ENCODE measurements around the gene MFSD12. TPM values are rescaled to one million over a fixed set of nuclear protein-coding genes. Genes with fewer than 3 reads are reported as not detected.

MFSD12 gene
- total RNA-seq, 1 donor from 2014 or later = 46.3 TPM

- no peak for DNase-seq (ENCODE audit: low read depth)
- H3K36me3 ChIP-seq (ENCODE audit: control insufficient read depth, insufficient read depth, low read length) = peaks cover 25% of the 10 kb centered on the region
Observed at GRCh38 chr19:3535563-3535965, 21.8 kb downstream of the MFSD12 start.

DNA sequence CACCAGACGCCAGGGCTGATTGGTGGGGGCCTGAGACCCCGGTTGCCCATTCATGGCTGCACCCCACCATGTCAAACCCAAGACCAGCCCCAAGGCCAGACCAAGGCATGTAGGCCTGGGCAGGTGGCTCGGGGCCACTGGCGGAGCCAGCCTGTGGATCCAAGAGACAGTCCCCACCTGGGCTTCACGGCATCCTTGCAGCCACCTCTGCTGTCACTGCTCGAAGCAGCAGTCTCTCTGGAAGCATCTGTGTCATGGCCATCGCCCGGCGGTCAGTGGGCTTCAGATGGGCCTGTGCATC is 22.2 kb downstream of the MFSD12 start:
- no peak for DNase-seq (ENCODE audit: low read depth)
- FAIRE-seq = no peak
- H3K36me3 ChIP-seq (ENCODE audit: control insufficient read depth, insufficient read depth, low read length) = peaks cover 25% of the 10 kb centered on the region
- H3K4me3 ChIP-seq (ENCODE audit: low read depth, low read length) = no peak overlapping the region
- no peaks in the 10 kb centered on the region for H3K27me3 ChIP-seq (ENCODE audit: control insufficient read depth, insufficient read depth, low read length)
- TF ChIP-seq, protein P1, sequence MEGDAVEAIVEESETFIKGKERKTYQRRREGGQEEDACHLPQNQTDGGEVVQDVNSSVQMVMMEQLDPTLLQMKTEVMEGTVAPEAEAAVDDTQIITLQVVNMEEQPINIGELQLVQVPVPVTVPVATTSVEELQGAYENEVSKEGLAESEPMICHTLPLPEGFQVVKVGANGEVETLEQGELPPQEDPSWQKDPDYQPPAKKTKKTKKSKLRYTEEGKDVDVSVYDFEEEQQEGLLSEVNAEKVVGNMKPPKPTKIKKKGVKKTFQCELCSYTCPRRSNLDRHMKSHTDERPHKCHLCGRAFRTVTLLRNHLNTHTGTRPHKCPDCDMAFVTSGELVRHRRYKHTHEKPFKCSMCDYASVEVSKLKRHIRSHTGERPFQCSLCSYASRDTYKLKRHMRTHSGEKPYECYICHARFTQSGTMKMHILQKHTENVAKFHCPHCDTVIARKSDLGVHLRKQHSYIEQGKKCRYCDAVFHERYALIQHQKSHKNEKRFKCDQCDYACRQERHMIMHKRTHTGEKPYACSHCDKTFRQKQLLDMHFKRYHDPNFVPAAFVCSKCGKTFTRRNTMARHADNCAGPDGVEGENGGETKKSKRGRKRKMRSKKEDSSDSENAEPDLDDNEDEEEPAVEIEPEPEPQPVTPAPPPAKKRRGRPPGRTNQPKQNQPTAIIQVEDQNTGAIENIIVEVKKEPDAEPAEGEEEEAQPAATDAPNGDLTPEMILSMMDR (IDR thresholded peaks at IDR 0.05; ENCODE audit: insufficient read depth, low read length, severe bottlenecking) = no peak

More at GRCh38 chr19:3535563-3535965, 21.8 kb downstream of the MFSD12 start:
- no peak overlapping the region for H3K4me3 ChIP-seq (ENCODE audit: low read depth, low read length)
- H3K27me3 ChIP-seq (ENCODE audit: control insufficient read depth, insufficient read depth, low read length) = no peaks in the 10 kb centered on the region
- TF ChIP-seq, protein P1 (IDR thresholded peaks at IDR 0.05; ENCODE audit: insufficient read depth, low read length, severe bottlenecking) = no peak
- peak; percentile 32 for FAIRE-seq

- no peak for FAIRE-seq
Observed at GRCh38 chr19:3534375-3535234, 22.8 kb downstream of the MFSD12 start.

DNA sequence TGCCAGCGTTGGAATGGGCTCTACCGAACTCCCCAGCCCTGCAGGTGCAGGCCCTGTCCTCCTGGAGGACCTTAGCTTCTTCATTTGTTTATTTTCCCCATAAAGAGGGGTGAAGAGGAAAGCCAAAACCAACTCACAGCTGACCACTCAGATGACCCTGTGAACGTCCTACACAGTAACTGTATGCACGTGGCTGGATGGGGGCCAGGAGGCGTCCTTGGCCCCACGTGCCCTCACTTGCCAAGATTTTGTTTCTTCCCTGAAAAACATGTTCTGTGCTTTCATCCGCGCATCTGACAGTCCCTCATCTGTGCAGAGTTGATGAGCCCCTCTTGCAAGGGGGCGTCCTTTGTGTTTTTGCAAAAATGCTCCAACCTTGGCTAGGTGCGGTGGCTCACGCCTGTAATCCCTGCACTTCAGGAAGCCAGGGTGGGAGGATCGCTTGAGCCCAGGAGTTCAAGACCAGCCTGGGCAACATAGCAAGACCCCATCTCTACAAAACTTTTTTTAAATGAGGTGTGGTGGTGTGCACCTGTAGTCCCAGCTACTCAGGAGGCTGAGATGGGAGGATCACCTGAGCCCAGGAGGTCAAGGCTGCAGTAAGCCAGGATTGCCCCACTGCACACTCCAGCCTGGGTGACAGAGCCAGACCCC is 23.7 kb downstream of the MFSD12 start:
- no peak for FAIRE-seq
- TF ChIP-seq, protein P1 (IDR thresholded peaks at IDR 0.05; ENCODE audit: insufficient read depth, low read length, severe bottlenecking) = no peak
- H3K27me3 ChIP-seq (ENCODE audit: control insufficient read depth, insufficient read depth, low read length) = no peaks in the 10 kb centered on the region
- DNase-seq (ENCODE audit: low read depth) = no peak
- peaks cover 25% of the 10 kb centered on the region for H3K36me3 ChIP-seq (ENCODE audit: control insufficient read depth, insufficient read depth, low read length)
- H3K4me3 ChIP-seq (ENCODE audit: low read depth, low read length) = no peak overlapping the region

More at GRCh38 chr19:3534375-3535234, 22.8 kb downstream of the MFSD12 start:
- DNase-seq (ENCODE audit: low read depth) = no peak
- no peaks in the 10 kb centered on the region for H3K27me3 ChIP-seq (ENCODE audit: control insufficient read depth, insufficient read depth, low read length)
- TF ChIP-seq, protein P1 (IDR thresholded peaks at IDR 0.05; ENCODE audit: insufficient read depth, low read length, severe bottlenecking) = no peak
- no peak overlapping the region for H3K4me3 ChIP-seq (ENCODE audit: low read depth, low read length)
- peaks cover 25% of the 10 kb centered on the region for H3K36me3 ChIP-seq (ENCODE audit: control insufficient read depth, insufficient read depth, low read length)

DNA sequence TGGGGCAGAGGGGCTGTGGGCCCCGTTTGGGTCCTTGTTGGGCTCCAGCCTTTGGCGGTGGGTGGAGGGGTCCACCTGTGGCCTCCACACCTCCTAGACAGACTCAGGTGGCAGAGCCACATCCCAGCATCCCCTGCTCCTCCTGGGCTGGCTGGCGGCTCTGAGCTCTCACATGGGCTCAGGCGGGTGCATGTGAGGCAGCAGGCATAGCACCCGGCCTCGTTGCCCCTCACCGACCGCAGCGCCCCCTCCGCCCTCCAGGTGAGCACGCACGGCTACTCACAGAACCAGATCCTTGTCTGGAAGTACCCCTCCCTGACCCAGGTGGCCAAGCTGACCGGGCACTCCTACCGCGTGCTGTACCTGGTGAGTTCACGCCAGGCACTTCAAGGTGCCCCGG is 24.4 kb downstream of the MFSD12 start:
- Histone ChIP-seq H3K27me3 (ENCODE audit: control insufficient read depth, insufficient read depth, low read length) (no peaks in the 10 kb centered on the region), H3K4me3 (ENCODE audit: low read depth, low read length) (no peak overlapping the region), H3K36me3 (ENCODE audit: control insufficient read depth, insufficient read depth, low read length) (peaks cover 27% of the 10 kb centered on the region)
- DNase-seq (ENCODE audit: low read depth) = no peak
- FAIRE-seq = no peak
- TF ChIP-seq, protein P1 (IDR thresholded peaks at IDR 0.05; ENCODE audit: insufficient read depth, low read length, severe bottlenecking) = no peak
